HG03378 (cell line): ENCODE measurements around the gene BLVRA.
"Not testable (repeated sequence)": the region's sequence is repeated elsewhere in the genome, so short reads cannot be mapped to it uniquely, and the experiment has no call there.

Experiments used
- ATAC-seq: cut with Tn5 transposase; IDR thresholded peaks from one replicate; pipeline ENCODE4 v1.9.1; 2021; ENCODE audit warnings: mild to moderate bottlenecking, moderate library complexity; ENCODE audit not compliant: unreplicated experiment

The BLVRA gene

GRCh38 chr7:43799605-43800004, 41.1 kb downstream of the BLVRA start:
- no peak for ATAC-seq

- no peak for ATAC-seq
Observed at GRCh38 chr7:43803865-43804264, 45.4 kb downstream of the BLVRA start.

- no peak for ATAC-seq
Observed at GRCh38 chr7:43808410-43808809, 49.9 kb downstream of the BLVRA start.

- ATAC-seq, result not testable (repeated sequence)
Observed at GRCh38 chr7:43810195-43810941, 51.9 kb downstream of the BLVRA start.

GRCh38 chr7:43815373-43815772, 56.9 kb downstream of the BLVRA start:
- no peak for ATAC-seq

GRCh38 chr7:43816046-43816797, 57.7 kb downstream of the BLVRA start:
- ATAC-seq, result not testable (repeated sequence)

- ATAC-seq, result not testable (repeated sequence)
Observed at GRCh38 chr7:43823425-43823824, 64.9 kb downstream of the BLVRA start.

GRCh38 chr7:43823941-43824340, 65.5 kb downstream of the BLVRA start:
- ATAC-seq, result no peak

- not testable (repeated sequence) for ATAC-seq
Observed at GRCh38 chr7:43824513-43824912, 66.0 kb downstream of the BLVRA start.

- no peak for ATAC-seq
Observed at GRCh38 chr7:43824963-43825362, 66.5 kb downstream of the BLVRA start.

- no peak for ATAC-seq
Observed at GRCh38 chr7:43825391-43825808, 66.9 kb downstream of the BLVRA start.

GRCh38 chr7:43830917-43831316, 72.4 kb downstream of the BLVRA start:
- ATAC-seq, result not testable (repeated sequence)

- peak; percentile 57 for ATAC-seq
Observed at GRCh38 chr7:43834463-43835251, 76.2 kb downstream of the BLVRA start.

GRCh38 chr7:43838201-43838658, 79.8 kb downstream of the BLVRA start:
- no peak for ATAC-seq

- ATAC-seq, result no peak
Observed at GRCh38 chr7:43843296-43843695, 84.8 kb downstream of the BLVRA start.

- ATAC-seq, result no peak
Observed at GRCh38 chr7:43844257-43844656, 85.8 kb downstream of the BLVRA start.

- ATAC-seq, result no peak
Observed at GRCh38 chr7:43844662-43845061, 86.2 kb downstream of the BLVRA start.

- ATAC-seq, result no peak
Observed at GRCh38 chr7:43847496-43847895, 89.0 kb downstream of the BLVRA start.

- no peak for ATAC-seq
Observed at GRCh38 chr7:43849047-43849446, 90.6 kb downstream of the BLVRA start.

GRCh38 chr7:43850348-43851116, 92.1 kb downstream of the BLVRA start:
- peak; percentile 67 for ATAC-seq

- no peak for ATAC-seq
Observed at GRCh38 chr7:43851805-43852204, 93.3 kb downstream of the BLVRA start.
